ENCODE results near the gene PLCH1. TPM values are rescaled to one million over a fixed set of nuclear protein-coding genes. Genes with fewer than 3 reads are reported as not detected.

PLCH1 gene
- total and polyA plus RNA-seq, 2 of the 13 experiments (the other 11 are each of a cell fraction or from before 2014, with no cell fraction given), result 2.0 to 3.0 TPM

GRCh38 chr3:155560594-155560993 lies 184.3 kb downstream of the PLCH1 start:
- no peak overlapping the region for H3K4me2 ChIP-seq (ENCODE audit: low read depth, low read length)
- ChIA-PET CTCF (ENCODE audit: low intra/inter-chr PET ratio, low total read pairs) (no interaction called here), POLR2A (no interaction called here)
- H3K79me2 ChIP-seq (ENCODE audit: insufficient read depth, low read length), result no peaks in the 10 kb centered on the region
- ATAC-seq (no peak), FAIRE-seq (no peak), DNase-seq (ENCODE audit: low spot score) (no peak)
- peaks cover 11% of the 10 kb centered on the region for H3K4me1 ChIP-seq (ENCODE audit: insufficient read depth, low read length)
- H4K20me1 ChIP-seq (ENCODE audit: insufficient read depth, low read length), result no peaks in the 10 kb centered on the region
- H3K27ac ChIP-seq (ENCODE audit: extremely low read length, insufficient read depth, low read length), result no peak overlapping the region
- H3K9me3 ChIP-seq (ENCODE audit: low read length), result no peaks in the 10 kb centered on the region
- intact Hi-C loops (cut with micrococcal nuclease; ENCODE audit: unreplicated experiment), result no loop called here
- H2AFZ ChIP-seq (ENCODE audit: low read length), result no peak overlapping the region
- no TSS peak for BruUV-seq (replicated peaks)
- H3K27me3 ChIP-seq (ENCODE audit: control insufficient read depth in 1 of 2, insufficient read depth in 2 of 2, low read length in 2 of 2), result no peaks in the 10 kb centered on the region
- in situ Hi-C loops (cut with HindIII; ENCODE audit: extremely low pct_ligation_motif_present, low pct_unique_long_range_greater_than_20kb), result no loop called here
- H3K36me3 ChIP-seq (replicated peaks in 1 of 2; ENCODE audit: control insufficient read depth in 1 of 2, insufficient read depth in 2 of 2, low read length in 2 of 2), result no peaks in the 10 kb centered on the region
- H3K9ac ChIP-seq (ENCODE audit: insufficient read depth, low read depth, low read length), result no peak overlapping the region
- no peak for TF ChIP-seq CTCF (CRISPR knock-in tag; IDR thresholded peaks at IDR 0.05)
- TF ChIP-seq ZNF234 (CRISPR knock-in tag; conservative IDR thresholded peaks at IDR 0.05), result no peak
- TF ChIP-seq ZBTB42 (CRISPR knock-in tag; IDR thresholded peaks at IDR 0.05), result no peak
- no peak for TF ChIP-seq ZNF136 (CRISPR knock-in tag; IDR thresholded peaks at IDR 0.05; ENCODE audit: low read depth)
- no peak for TF ChIP-seq MED13 (CRISPR knock-in tag; IDR thresholded peaks at IDR 0.05)
- no peak for TF ChIP-seq RERE (CRISPR knock-in tag; IDR thresholded peaks at IDR 0.05; ENCODE audit: low read depth)
- TF ChIP-seq ATAD3A (CRISPR knock-in tag; IDR thresholded peaks at IDR 0.05), result no peak
- no peak for TF ChIP-seq ZKSCAN8 (CRISPR knock-in tag; IDR thresholded peaks at IDR 0.05; ENCODE audit: borderline replicate concordance)
- TF ChIP-seq ZNF720 (CRISPR knock-in tag; IDR thresholded peaks at IDR 0.05), result no peak
- no peak for TF ChIP-seq RFXAP (CRISPR knock-in tag; IDR thresholded peaks at IDR 0.05; ENCODE audit: borderline replicate concordance)
- TF ChIP-seq XRCC5 (optimal IDR thresholded peaks at IDR 0.05; ENCODE audit: low read length), result no peak
- no peak for TF ChIP-seq TIGD3 (CRISPR knock-in tag; IDR thresholded peaks at IDR 0.05; ENCODE audit: borderline replicate concordance)
- no peak for TF ChIP-seq HMG20A (CRISPR knock-in tag; IDR thresholded peaks at IDR 0.05; ENCODE audit: borderline replicate concordance)
- TF ChIP-seq ZC3H4 (CRISPR knock-in tag; IDR thresholded peaks at IDR 0.05; ENCODE audit: borderline replicate concordance), result no peak
- no peak for TF ChIP-seq ZEB1 (IDR thresholded peaks at IDR 0.05; ENCODE audit: insufficient replicate concordance, low read depth)
- no peak for TF ChIP-seq ZNF333 (CRISPR knock-in tag; IDR thresholded peaks at IDR 0.05; ENCODE audit: borderline replicate concordance)
- TF ChIP-seq HOXA7 (CRISPR knock-in tag; IDR thresholded peaks at IDR 0.05), result no peak
- WGBS (ENCODE audit: low lambda C conversion rate), result 34% methylated on average over 1 of the region's 1 CpG
- H3K4me3 ChIP-seq (replicated peaks in 1 of 3; ENCODE audit: insufficient read depth in 1 of 3, low read depth in 2 of 3, low read length in 3 of 3), result no peak overlapping the region

All from HepG2 (cell line).